Measurements from ENCODE around the gene BCS1L. TPM values are rescaled to one million over a fixed set of nuclear protein-coding genes. Genes with fewer than 3 reads are reported as not detected.

Gene BCS1L
- total RNA-seq (2021), result 36.0 and 38.8 TPM in 2 replicates
- percentile 50 among the genes with signal in this experiment for Bru-seq, nascent RNA
- percentile 69 among the genes with signal in this experiment for BruChase-seq, experiment 1, labeled RNA remaining after a 2-hour chase
- BruChase-seq, experiment 2, labeled RNA remaining after a 6-hour chase, result percentile 78 among the genes with signal in this experiment
- long read RNA-seq, transcript BCS1L-201 (8 exons, 1,454 nt), result major isoform, 30 of 67 reads
- long read RNA-seq, partial matches to known transcripts, result 19 of 67 reads
- long read RNA-seq, other reads (novel, unspliced or antisense), result 9 of 67 reads

- Histone ChIP-seq H3K36me3 (ENCODE audit: low read depth) (peaks cover 13% of the 10 kb centered on the region), H3K79me2 (ENCODE audit: low read depth) (peaks cover 31% of the 10 kb centered on the region), H3K27ac (peak within 1 kb of the TSS; percentile 42), H3K9me2 (ENCODE audit: insufficient read depth) (no peaks in the 10 kb centered on the region), H3K4me1 (replicated peaks; ENCODE audit: insufficient read depth) (peaks cover 5% of the 10 kb centered on the region; the same call in 1 of the 2 replicates), H3K4me3 (peak within 1 kb of the TSS; percentile 75), H3F3A (ENCODE audit: insufficient read depth, low read depth) (peaks cover 6% of the 10 kb centered on the region; the same call in 1 of the 2 replicates), H3K4me2 (peak within 1 kb of the TSS; percentile 93), H4K20me1 (ENCODE audit: insufficient read depth) (no peaks in the 10 kb centered on the region), H2AFZ (peak within 1 kb of the TSS; percentile 94), H3K27me3 (ENCODE audit: insufficient read depth, low read depth) (no peaks in the 10 kb centered on the region), H3K9me3 (ENCODE audit: insufficient read depth, low read depth) (no peaks in the 10 kb centered on the region)
- peak; percentile 81 to 89 for DNase-seq
- CTCF ChIA-PET, result interaction anchor here (0.5 to 2.1 kb wide), 17 partner anchors 13 to 729 kb away, joined by 3 to 15 read pairs (median 4); partner anchors contain the start of genes CNPPD1, RNF25, STK36 and TTLL4
- intact Hi-C loops (cut with micrococcal nuclease; ENCODE audit: unreplicated experiment), result loop anchor here (1.0 to 10.0 kb wide), 5 partner anchors 28 to 385 kb away; partner anchors contain the start of genes AAMP, CNOT9, PNKD and USP37
- BruUV-seq (replicated peaks), result no TSS peak
- no peak for TF ChIP-seq CTCF (conservative IDR thresholded peaks at IDR 0.05)
- TF ChIP-seq EZH2 (IDR thresholded peaks at IDR 0.05; ENCODE audit: low read depth), result no peak
- POLR2A ChIA-PET (ENCODE audit: unreplicated experiment), result interaction anchor here (0.6 to 0.9 kb wide), 4 partner anchors 22 to 126 kb away, joined by 3 to 14 read pairs (median 7); no protein-coding TSS in a partner anchor
Measured at GRCh38 chr2:218659258-218659987, at the start of gene BCS1L, which contains the start of gene ZNF142. Gene BCS1L (plus strand): TSS chr2:218659683. CDS start chr2:218660988, 1,305 bp downstream. Gene ZNF142 (minus strand): TSS chr2:218659623. CDS start chr2:218656429, 3,194 bp downstream.

GRCh38 chr2:218615868-218616315, 43.6 kb upstream of the BCS1L start:
- ChIA-PET CTCF (no interaction called here), POLR2A (ENCODE audit: unreplicated experiment) (interaction anchor here (0.6 kb wide), 1 partner anchor 405 kb away, joined by 4 read pairs; no protein-coding TSS in a partner anchor)
- TF ChIP-seq EZH2 (IDR thresholded peaks at IDR 0.05; ENCODE audit: low read depth) (no peak), CTCF (conservative IDR thresholded peaks at IDR 0.05) (no peak)
- no peak for DNase-seq
- H3K79me2 ChIP-seq (ENCODE audit: low read depth), result no peaks in the 10 kb centered on the region
- H3K36me3 ChIP-seq (ENCODE audit: low read depth), result no peaks in the 10 kb centered on the region
- no peaks in the 10 kb centered on the region for H4K20me1 ChIP-seq (ENCODE audit: insufficient read depth)
- H3K27me3 ChIP-seq (ENCODE audit: insufficient read depth, low read depth), result no peaks in the 10 kb centered on the region
- H3K4me2 ChIP-seq, result no peak overlapping the region
- H3K4me1 ChIP-seq (replicated peaks; ENCODE audit: insufficient read depth), result no peaks in the 10 kb centered on the region
- no peaks in the 10 kb centered on the region for H3K9me2 ChIP-seq (ENCODE audit: insufficient read depth)
- H2AFZ ChIP-seq, result no peak overlapping the region
- H3K9me3 ChIP-seq (ENCODE audit: insufficient read depth, low read depth), result no peaks in the 10 kb centered on the region
- H3K4me3 ChIP-seq, result no peak overlapping the region
- no peaks in the 10 kb centered on the region for H3F3A ChIP-seq (ENCODE audit: insufficient read depth, low read depth)
- intact Hi-C loops (cut with micrococcal nuclease; ENCODE audit: unreplicated experiment), result no loop called here
- BruUV-seq (replicated peaks), result no TSS peak
- H3K27ac ChIP-seq, result no peak overlapping the region

GRCh38 chr2:218618102-218618860, 41.2 kb upstream of the BCS1L start:
- Histone ChIP-seq H3K9me2 (ENCODE audit: insufficient read depth) (no peaks in the 10 kb centered on the region), H3K27ac (no peak overlapping the region), H3K79me2 (ENCODE audit: low read depth) (no peaks in the 10 kb centered on the region), H3K36me3 (ENCODE audit: low read depth) (no peaks in the 10 kb centered on the region), H3K9me3 (ENCODE audit: insufficient read depth, low read depth) (no peaks in the 10 kb centered on the region), H3F3A (ENCODE audit: insufficient read depth, low read depth) (no peaks in the 10 kb centered on the region), H3K4me3 (no peak overlapping the region), H3K4me1 (replicated peaks; ENCODE audit: insufficient read depth) (no peaks in the 10 kb centered on the region), H3K27me3 (ENCODE audit: insufficient read depth, low read depth) (no peaks in the 10 kb centered on the region), H2AFZ (no peak overlapping the region), H4K20me1 (ENCODE audit: insufficient read depth) (no peaks in the 10 kb centered on the region), H3K4me2 (no peak overlapping the region)
- intact Hi-C loops (cut with micrococcal nuclease; ENCODE audit: unreplicated experiment), result no loop called here
- CTCF ChIA-PET, result no interaction called here
- BruUV-seq (replicated peaks), result no TSS peak
- no peak for DNase-seq
- no peak for TF ChIP-seq CTCF (conservative IDR thresholded peaks at IDR 0.05)
- no peak for TF ChIP-seq EZH2 (IDR thresholded peaks at IDR 0.05; ENCODE audit: low read depth)
- POLR2A ChIA-PET (ENCODE audit: unreplicated experiment), result interaction anchor here (0.6 kb wide), 1 partner anchor 55 kb away, joined by 3 read pairs; no protein-coding TSS in a partner anchor
